Measurements from ENCODE around the gene PRELID1. TPM values are rescaled to one million over a fixed set of nuclear protein-coding genes. Genes with fewer than 3 reads are reported as not detected.

PRELID1 gene
- total RNA-seq, 1 experiment from 2014 or later = 275 TPM

- Histone ChIP-seq H3K27ac (ENCODE audit: low read length) (no peak overlapping the region), H3K4me3 (ENCODE audit: low read depth in 2 of 2, low read length in 2 of 2) (no peak overlapping the region), H3K4me1 (ENCODE audit: control insufficient read depth, insufficient read depth, low read length) (peaks cover 17% of the 10 kb centered on the region), H3K36me3 (ENCODE audit: control insufficient read depth, insufficient read depth, low read length) (no peaks in the 10 kb centered on the region), H3K9me3 (ENCODE audit: control insufficient read depth, insufficient read depth, low read depth, low read length) (no peaks in the 10 kb centered on the region), H3K27me3 (ENCODE audit: control insufficient read depth, insufficient read depth, low read length) (no peaks in the 10 kb centered on the region)
- ChIA-PET CTCF (interaction anchor here (0.6 kb wide), 1 partner anchor 347 kb away, joined by 3 read pairs; no protein-coding TSS in a partner anchor), POLR2A (no interaction called here)
- ATAC-seq (no peak), DNase-seq (ENCODE audit: low read depth, low spot score) (no peak)
- intact Hi-C loops (cut with micrococcal nuclease; ENCODE audit: unreplicated experiment) (no loop called here), in situ Hi-C loops (cut with HindIII; ENCODE audit: low pct_unique_long_range_greater_than_20kb, low sequenced_read_pairs) (no loop called here)
- no TSS peak for BruUV-seq (replicated peaks)
- TF ChIP-seq TCF7L2 (IDR thresholded peaks at IDR 0.05; ENCODE audit: low read depth, low read length) = no peak
- no peak for TF ChIP-seq CTCF (IDR thresholded peaks at IDR 0.05)
- TF ChIP-seq SIN3A (IDR thresholded peaks at IDR 0.05; ENCODE audit: borderline replicate concordance, insufficient read depth, low read depth, low read length) = no peak
- no peak for TF ChIP-seq REST (IDR thresholded peaks at IDR 0.05; ENCODE audit: insufficient read depth in 1 of 2, low read depth in 2 of 2, low read length in 1 of 2)
- TF ChIP-seq POLR2AphosphoS5 (IDR thresholded peaks at IDR 0.05; ENCODE audit: low read depth, low read length) = no peak
Measured at GRCh38 chr5:177354256-177354655, 50.7 kb downstream of the PRELID1 start.

GRCh38 chr5:177354711-177355110 is 51.1 kb downstream of the PRELID1 start:
- no peak overlapping the region for H3K4me3 ChIP-seq (ENCODE audit: low read depth in 2 of 2, low read length in 2 of 2)
- no peaks in the 10 kb centered on the region for H3K27me3 ChIP-seq (ENCODE audit: control insufficient read depth, insufficient read depth, low read length)
- intact Hi-C loops (cut with micrococcal nuclease; ENCODE audit: unreplicated experiment) = no loop called here
- ChIA-PET CTCF (interaction anchor here (0.6 kb wide), 1 partner anchor 347 kb away, joined by 3 read pairs; no protein-coding TSS in a partner anchor), POLR2A (no interaction called here)
- H3K36me3 ChIP-seq (ENCODE audit: control insufficient read depth, insufficient read depth, low read length) = no peaks in the 10 kb centered on the region
- in situ Hi-C loops (cut with HindIII; ENCODE audit: low pct_unique_long_range_greater_than_20kb, low sequenced_read_pairs) = no loop called here
- no peak for TF ChIP-seq POLR2AphosphoS5 (IDR thresholded peaks at IDR 0.05; ENCODE audit: low read depth, low read length)
- TF ChIP-seq REST (IDR thresholded peaks at IDR 0.05; ENCODE audit: insufficient read depth in 1 of 2, low read depth in 2 of 2, low read length in 1 of 2) = no peak
- TF ChIP-seq SIN3A (IDR thresholded peaks at IDR 0.05; ENCODE audit: borderline replicate concordance, insufficient read depth, low read depth, low read length) = no peak
- TF ChIP-seq TCF7L2 (IDR thresholded peaks at IDR 0.05; ENCODE audit: low read depth, low read length) = no peak
- TF ChIP-seq CTCF (IDR thresholded peaks at IDR 0.05) = no peak
- DNase-seq (ENCODE audit: low read depth, low spot score) (no peak), ATAC-seq (no peak)
- no peaks in the 10 kb centered on the region for H3K9me3 ChIP-seq (ENCODE audit: control insufficient read depth, insufficient read depth, low read depth, low read length)
- no peak overlapping the region for H3K27ac ChIP-seq (ENCODE audit: low read length)
- BruUV-seq (replicated peaks) = no TSS peak
- peaks cover 12% of the 10 kb centered on the region for H3K4me1 ChIP-seq (ENCODE audit: control insufficient read depth, insufficient read depth, low read length)

Data from Panc1 (cell line).